Retinal pigment epithelial cell (primary cell): ENCODE results near the gene PFKM.
A peak's percentile ranks its signal among the peaks of the same experiment; 100 is the strongest.

Experiments used
- DNase-seq: peaks from one replicate; pipeline ENCODE4 v3.0.0-alpha.2; 2010; ENCODE audit warnings: low read depth
- H3K4me3 ChIP-seq: 2 replicates; pipeline ENCODE4 v1.5.1; 2011; ENCODE audit warnings: mild to moderate bottlenecking, low read length, control low read depth, moderate library complexity
- TF ChIP-seq, protein P1 (sequence below): conservative IDR thresholded peaks from 2 replicates; pipeline ENCODE4 v1.5.1; 2011; ENCODE audit warnings: low read depth, low read length, control low read depth, inconsistent platforms

Gene PFKM

GRCh38 chr12:48119078-48119833, at the start of gene PFKM:
Gene PFKM (plus strand): TSS chr12:48119364. CDS start chr12:48122775, 3,411 bp downstream.
- H3K4me3 ChIP-seq = peak within 1 kb of the TSS; percentile 97
- TF ChIP-seq, protein P1, sequence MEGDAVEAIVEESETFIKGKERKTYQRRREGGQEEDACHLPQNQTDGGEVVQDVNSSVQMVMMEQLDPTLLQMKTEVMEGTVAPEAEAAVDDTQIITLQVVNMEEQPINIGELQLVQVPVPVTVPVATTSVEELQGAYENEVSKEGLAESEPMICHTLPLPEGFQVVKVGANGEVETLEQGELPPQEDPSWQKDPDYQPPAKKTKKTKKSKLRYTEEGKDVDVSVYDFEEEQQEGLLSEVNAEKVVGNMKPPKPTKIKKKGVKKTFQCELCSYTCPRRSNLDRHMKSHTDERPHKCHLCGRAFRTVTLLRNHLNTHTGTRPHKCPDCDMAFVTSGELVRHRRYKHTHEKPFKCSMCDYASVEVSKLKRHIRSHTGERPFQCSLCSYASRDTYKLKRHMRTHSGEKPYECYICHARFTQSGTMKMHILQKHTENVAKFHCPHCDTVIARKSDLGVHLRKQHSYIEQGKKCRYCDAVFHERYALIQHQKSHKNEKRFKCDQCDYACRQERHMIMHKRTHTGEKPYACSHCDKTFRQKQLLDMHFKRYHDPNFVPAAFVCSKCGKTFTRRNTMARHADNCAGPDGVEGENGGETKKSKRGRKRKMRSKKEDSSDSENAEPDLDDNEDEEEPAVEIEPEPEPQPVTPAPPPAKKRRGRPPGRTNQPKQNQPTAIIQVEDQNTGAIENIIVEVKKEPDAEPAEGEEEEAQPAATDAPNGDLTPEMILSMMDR = no peak
- DNase-seq = peak; percentile 80

DNA sequence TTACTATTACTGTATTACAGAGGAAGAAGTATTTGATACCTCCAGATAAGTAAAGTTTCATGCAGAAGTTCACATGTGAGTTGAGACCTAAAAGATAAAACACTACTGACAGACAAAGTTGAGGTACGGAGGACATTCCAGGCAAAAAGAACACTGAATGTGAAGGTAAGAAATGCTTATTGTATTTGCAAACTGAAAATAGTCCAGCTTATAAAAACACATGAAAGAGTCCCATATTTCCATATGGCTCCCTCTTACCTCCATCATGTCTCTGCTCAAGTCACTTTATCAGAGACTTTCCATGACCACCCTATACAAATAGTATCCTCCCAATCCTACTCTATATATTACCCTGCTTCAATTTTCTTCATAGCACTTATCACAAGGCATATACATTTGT, 49.1 kb upstream of the PFKM start:
- H3K4me3 ChIP-seq = no peak overlapping the region
- no peak for DNase-seq
- TF ChIP-seq, protein P1 = no peak

DNA sequence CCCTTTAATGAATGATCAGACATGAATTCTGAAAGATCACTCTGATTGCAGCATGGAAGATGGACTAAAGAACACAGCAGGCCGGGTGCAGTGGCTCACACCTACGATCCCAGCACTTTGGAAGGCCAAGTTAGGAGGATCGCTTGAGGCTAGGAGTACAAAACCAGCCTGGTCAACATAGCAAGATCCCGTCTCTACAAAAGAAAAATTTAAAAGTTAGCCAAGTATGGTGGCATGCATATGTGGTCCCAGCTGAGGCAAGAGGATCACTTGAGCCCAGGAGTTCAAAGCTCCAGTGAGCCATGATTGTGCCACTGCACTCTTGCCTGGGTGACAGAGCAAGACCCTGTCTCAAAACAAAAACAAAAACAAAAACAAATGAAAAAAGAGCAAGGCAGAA, 48.4 kb upstream of the PFKM start:
- TF ChIP-seq, protein P1 = no peak
- H3K4me3 ChIP-seq = no peak overlapping the region
- no peak for DNase-seq

DNA sequence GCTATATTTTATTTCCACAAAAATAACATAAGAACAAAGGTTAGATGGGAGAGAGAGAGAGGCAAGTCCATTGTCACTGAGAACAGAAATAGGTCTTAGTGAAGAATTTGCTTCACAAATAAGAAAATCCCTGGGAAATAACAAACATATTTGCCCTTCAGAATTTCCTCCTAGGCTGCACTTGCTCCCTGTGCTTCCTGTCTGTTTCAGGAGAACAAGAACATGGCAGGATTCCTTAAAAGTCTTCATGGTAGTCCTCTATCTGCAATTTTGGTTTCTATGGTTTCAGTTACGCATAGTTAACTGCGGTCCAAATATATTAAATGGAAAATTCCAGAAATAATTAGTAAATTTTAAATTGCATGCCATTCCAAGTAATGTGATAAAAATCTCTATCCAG, 47.4 kb upstream of the PFKM start:
- H3K4me3 ChIP-seq = no peak overlapping the region
- DNase-seq = no peak
- TF ChIP-seq, protein P1 = no peak

GRCh38 chr12:48072266-48072665, 46.9 kb upstream of the PFKM start:
- DNase-seq = no peak
- TF ChIP-seq, protein P1 = no peak
- no peak overlapping the region for H3K4me3 ChIP-seq

DNA sequence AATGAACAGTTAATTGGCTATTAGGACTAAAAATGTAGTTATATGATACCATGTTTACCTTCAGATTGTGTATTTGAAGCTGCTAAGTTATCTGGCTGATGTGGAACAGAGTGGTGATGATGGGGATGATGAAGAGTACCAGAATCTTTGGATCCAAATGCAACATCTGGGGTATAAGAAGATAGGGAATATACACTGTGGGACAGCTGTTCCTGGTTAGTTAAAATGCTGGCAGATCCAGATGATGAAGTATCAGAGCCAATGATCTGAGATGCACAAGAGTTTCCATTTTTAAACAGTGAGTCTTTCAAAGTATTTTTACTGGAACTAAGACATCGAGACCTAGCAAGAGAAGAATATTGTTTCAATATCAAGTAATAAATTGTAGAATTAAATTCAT, 44.9 kb upstream of the PFKM start:
- H3K4me3 ChIP-seq = no peak overlapping the region
- TF ChIP-seq, protein P1 = no peak
- DNase-seq = no peak

DNA sequence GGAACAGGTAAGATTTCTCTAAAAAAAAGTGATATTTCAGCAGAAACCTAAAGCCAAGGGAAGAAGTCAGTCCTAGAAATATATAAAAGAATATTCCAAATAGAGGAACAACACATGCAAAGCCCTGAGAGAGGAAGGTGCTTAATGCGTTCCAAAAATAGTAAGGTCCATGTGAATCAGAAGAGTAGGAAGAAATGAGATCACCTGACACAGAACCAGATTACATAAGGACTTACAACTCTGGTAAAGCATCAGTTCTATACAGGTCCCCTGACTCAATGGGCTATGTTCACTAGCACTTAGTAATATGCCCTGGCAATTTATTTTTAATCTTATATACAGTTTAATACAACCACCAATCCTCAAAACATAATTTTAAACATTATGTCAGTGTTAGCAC, 43.3 kb upstream of the PFKM start:
- TF ChIP-seq, protein P1 = no peak
- DNase-seq = no peak

More for the DNA sequence above, 43.3 kb upstream of the PFKM start:
- H3K4me3 ChIP-seq = no peak overlapping the region
